Measurements from ENCODE around the gene MAP4K3. TPM values are rescaled to one million over a fixed set of nuclear protein-coding genes. Genes with fewer than 3 reads are reported as not detected.
"Not testable (repeated sequence)": the region's sequence is repeated elsewhere in the genome, so short reads cannot be mapped to it uniquely, and the experiment has no call there.

The MAP4K3 gene
- polyA plus RNA-seq, 1 experiment, result 45.5 TPM

DNA sequence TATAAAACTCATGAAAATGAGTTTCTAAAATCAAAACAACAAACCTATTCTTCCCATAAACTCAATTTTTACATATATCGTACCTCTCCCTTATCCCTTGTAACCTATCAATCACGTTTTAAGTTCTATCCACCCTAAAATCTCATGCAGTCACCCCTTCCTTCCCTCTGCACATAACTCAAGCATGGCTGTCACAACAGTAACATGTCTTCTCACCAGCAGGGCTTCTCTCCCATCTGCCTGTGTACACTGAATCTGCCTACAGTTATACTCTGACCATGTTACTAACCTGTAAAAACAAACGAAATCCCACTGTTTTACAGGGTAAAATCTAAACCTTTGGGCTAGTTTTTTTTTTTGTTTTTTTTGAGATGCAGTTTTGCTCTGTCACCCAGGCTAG, 68.2 kb downstream of the MAP4K3 start:
- TF ChIP-seq, protein P1, sequence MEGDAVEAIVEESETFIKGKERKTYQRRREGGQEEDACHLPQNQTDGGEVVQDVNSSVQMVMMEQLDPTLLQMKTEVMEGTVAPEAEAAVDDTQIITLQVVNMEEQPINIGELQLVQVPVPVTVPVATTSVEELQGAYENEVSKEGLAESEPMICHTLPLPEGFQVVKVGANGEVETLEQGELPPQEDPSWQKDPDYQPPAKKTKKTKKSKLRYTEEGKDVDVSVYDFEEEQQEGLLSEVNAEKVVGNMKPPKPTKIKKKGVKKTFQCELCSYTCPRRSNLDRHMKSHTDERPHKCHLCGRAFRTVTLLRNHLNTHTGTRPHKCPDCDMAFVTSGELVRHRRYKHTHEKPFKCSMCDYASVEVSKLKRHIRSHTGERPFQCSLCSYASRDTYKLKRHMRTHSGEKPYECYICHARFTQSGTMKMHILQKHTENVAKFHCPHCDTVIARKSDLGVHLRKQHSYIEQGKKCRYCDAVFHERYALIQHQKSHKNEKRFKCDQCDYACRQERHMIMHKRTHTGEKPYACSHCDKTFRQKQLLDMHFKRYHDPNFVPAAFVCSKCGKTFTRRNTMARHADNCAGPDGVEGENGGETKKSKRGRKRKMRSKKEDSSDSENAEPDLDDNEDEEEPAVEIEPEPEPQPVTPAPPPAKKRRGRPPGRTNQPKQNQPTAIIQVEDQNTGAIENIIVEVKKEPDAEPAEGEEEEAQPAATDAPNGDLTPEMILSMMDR (IDR thresholded peaks at IDR 0.05; ENCODE audit: insufficient read depth, low read depth, low read length), result no peak
- POLR2A ChIA-PET, result interaction anchor here (0.6 kb wide), 1 partner anchor 178 kb away, joined by 3 read pairs; no protein-coding TSS in a partner anchor
- Histone ChIP-seq H3K27me3 (ENCODE audit: control insufficient read depth, insufficient read depth, low read length) (no peaks in the 10 kb centered on the region), H3K36me3 (ENCODE audit: control insufficient read depth, insufficient read depth, low read length) (no peaks in the 10 kb centered on the region; the same call in 1 of the 2 replicates), H3K4me3 (ENCODE audit: low read depth, low read length) (no peak overlapping the region)
- DNase-seq (ENCODE audit: low read depth), result no peak
- CTCF ChIA-PET, result interaction anchor here (0.6 to 1.1 kb wide), 4 partner anchors 11 to 135 kb away, joined by 3 to 4 read pairs (median 4); no protein-coding TSS in a partner anchor

DNA sequence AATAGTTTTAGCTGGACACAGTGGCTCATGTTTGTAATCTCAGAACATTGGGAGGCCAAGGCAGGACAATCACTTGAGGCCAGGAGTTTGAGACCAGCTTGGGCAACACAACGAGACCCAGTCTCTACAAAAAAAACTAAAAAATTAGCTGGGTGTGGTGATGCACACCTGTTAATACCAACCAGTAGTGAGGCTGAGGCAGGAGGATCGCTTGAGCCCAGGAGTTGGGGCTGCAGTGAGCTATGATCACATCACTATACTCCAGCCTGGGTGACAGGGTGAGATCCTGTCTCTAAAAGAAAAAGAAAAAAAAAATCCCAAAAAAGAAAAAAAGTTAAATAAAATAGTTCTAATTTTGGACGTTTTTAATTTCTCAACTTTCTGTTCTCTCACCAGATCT, 68.7 kb downstream of the MAP4K3 start:
- Histone ChIP-seq H3K27me3 (ENCODE audit: control insufficient read depth, insufficient read depth, low read length) (no peaks in the 10 kb centered on the region), H3K36me3 (ENCODE audit: control insufficient read depth, insufficient read depth, low read length) (no peaks in the 10 kb centered on the region; the same call in 1 of the 2 replicates), H3K4me3 (ENCODE audit: low read depth, low read length) (no peak overlapping the region)
- CTCF ChIA-PET, result interaction anchor here (0.6 to 1.0 kb wide), 3 partner anchors 11 to 136 kb away, joined by 3 to 4 read pairs (median 4); no protein-coding TSS in a partner anchor
- POLR2A ChIA-PET, result interaction anchor here (0.6 kb wide), 1 partner anchor 178 kb away, joined by 3 read pairs; no protein-coding TSS in a partner anchor
- TF ChIP-seq, protein P1 (IDR thresholded peaks at IDR 0.05; ENCODE audit: insufficient read depth, low read depth, low read length), result no peak
- DNase-seq (ENCODE audit: low read depth), result no peak

DNA sequence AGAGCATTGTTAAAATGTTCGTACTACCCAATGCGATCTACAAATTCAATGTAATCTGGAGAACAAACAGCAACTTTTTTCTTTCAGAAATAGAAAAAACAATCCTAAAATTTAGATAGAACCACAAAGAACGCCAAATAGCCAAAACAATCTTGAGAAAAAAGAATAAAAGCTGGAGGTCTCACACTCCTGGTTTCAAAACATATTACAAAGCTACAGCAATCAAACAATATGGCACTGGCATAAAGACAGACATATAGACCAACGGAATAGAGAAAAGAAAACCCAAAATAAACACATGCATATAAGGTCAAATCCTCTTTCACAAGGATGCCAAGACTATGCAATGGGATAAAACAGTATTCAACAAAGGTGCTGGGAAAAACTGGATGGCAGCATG, 74.5 kb downstream of the MAP4K3 start:
- H3K4me3 ChIP-seq (ENCODE audit: low read depth, low read length), result no peak overlapping the region
- DNase-seq (ENCODE audit: low read depth), result no peak
- POLR2A ChIA-PET, result no interaction called here
- no peaks in the 10 kb centered on the region for H3K27me3 ChIP-seq (ENCODE audit: control insufficient read depth, insufficient read depth, low read length)
- H3K36me3 ChIP-seq (ENCODE audit: control insufficient read depth, insufficient read depth, low read length), result no peaks in the 10 kb centered on the region; the same call in 1 of the 2 replicates
- CTCF ChIA-PET, result interaction anchor here (0.6 kb wide), 1 partner anchor 324 kb away, joined by 3 read pairs; no protein-coding TSS in a partner anchor
- TF ChIP-seq, protein P1 (IDR thresholded peaks at IDR 0.05; ENCODE audit: insufficient read depth, low read depth, low read length), result no peak

GRCh38 chr2:39361511-39361910, 75.6 kb downstream of the MAP4K3 start:
- Histone ChIP-seq H3K27me3 (ENCODE audit: control insufficient read depth, insufficient read depth, low read length) (no peaks in the 10 kb centered on the region), H3K36me3 (ENCODE audit: control insufficient read depth, insufficient read depth, low read length) (no peaks in the 10 kb centered on the region; the same call in 1 of the 2 replicates), H3K4me3 (ENCODE audit: low read depth, low read length) (no peak overlapping the region)
- ChIA-PET POLR2A (no interaction called here), CTCF (interaction anchor here (0.7 kb wide), 1 partner anchor 147 kb away, joined by 3 read pairs; no protein-coding TSS in a partner anchor)
- DNase-seq (ENCODE audit: low read depth), result no peak
- TF ChIP-seq, protein P1 (IDR thresholded peaks at IDR 0.05; ENCODE audit: insufficient read depth, low read depth, low read length), result no peak

- H3K4me3 ChIP-seq (ENCODE audit: low read depth, low read length); POLR2A ChIA-PET; H3K27me3 ChIP-seq (ENCODE audit: control insufficient read depth, insufficient read depth, low read length); CTCF ChIA-PET; DNase-seq (ENCODE audit: low read depth); H3K36me3 ChIP-seq (ENCODE audit: control insufficient read depth, insufficient read depth, low read length): not testable (repeated sequence)
Measured at GRCh38 chr2:39360342-39360741, 76.7 kb downstream of the MAP4K3 start.
